Measurements from ENCODE around the gene RNF121.
A peak's percentile ranks its signal among the peaks of the same experiment; 100 is the strongest.

Gene RNF121

GRCh38 chr11:72039031-72039855 is 110.4 kb downstream of the RNF121 start:
- no peak for DNase-seq (ENCODE audit: low spot score)

GRCh38 chr11:72039856-72040401 is 111.1 kb downstream of the RNF121 start:
- no peak for DNase-seq (ENCODE audit: low spot score)

GRCh38 chr11:72040491-72041363 is 111.9 kb downstream of the RNF121 start:
- peak; percentile 75 for DNase-seq (ENCODE audit: low spot score)

- DNase-seq (ENCODE audit: low spot score) = peak; percentile 43
Observed at GRCh38 chr11:72041364-72042063, 112.7 kb downstream of the RNF121 start.

GRCh38 chr11:72042064-72042745 is 113.4 kb downstream of the RNF121 start:
- DNase-seq (ENCODE audit: low spot score) = no peak

- no peak for DNase-seq (ENCODE audit: low spot score)
Observed at GRCh38 chr11:72045849-72046248, 117.0 kb downstream of the RNF121 start.
